Uterus (tissue), 2 donors: ENCODE results near the gene CARNS1.

ENCODE experiments used
- CTCF ChIP-seq, 4 experiments: fragments of 200-600 bp in 2 of 4; fragments of 450-650 bp in 2 of 4; sonication (generic) in 2 of 4; IDR thresholded peaks; one replicate each; pipeline ENCODE4 v1.5.1; 2016 to 2019; ENCODE audit warnings: antibody characterized with exemption in 4 of 4, mild to moderate bottlenecking in 2 of 4, moderate library complexity in 1 of 4
- POLR2A ChIP-seq, 2 donors: fragments of 450-650 bp; IDR thresholded peaks; one replicate each; pipeline ENCODE4 v1.6.1; 2016; ENCODE audit warnings: antibody characterized with exemption in 2 of 2, mild to moderate bottlenecking in 1 of 2, moderate library complexity in 1 of 2

- TF ChIP-seq CTCF (IDR thresholded peaks at IDR 0.05) (no peak), POLR2A (IDR thresholded peaks at IDR 0.05) (no peak)
Measured at GRCh38 chr11:67466962-67467771, 51.7 kb downstream of the CARNS1 start.
